Lung (tissue), 12 donors: Measurements from ENCODE around the gene ZNF219. TPM values are rescaled to one million over a fixed set of nuclear protein-coding genes. Genes with fewer than 3 reads are reported as not detected.

ENCODE experiments used
- ATAC-seq: fragments of 200-7000 bp; cut with Tn5 transposase; one replicate; pipeline ENCODE4 v1.9.1; 2020; ENCODE audit warnings: moderate number of reproducible peaks; ENCODE audit not compliant: insufficient read depth, low FRiP score
- DNase-seq, 3 donors: peaks; one replicate each; pipeline ENCODE4 v3.0.0-alpha.2; 2013 to 2017
- H3K27ac ChIP-seq, 2 donors: one replicate each; pipeline ENCODE4 v1.5.1; 2013; ENCODE audit warnings: mild to moderate bottlenecking in 2 of 2, moderate library complexity in 2 of 2, control low read depth in 1 of 2, inconsistent platforms in 1 of 2, low read depth in 1 of 2, low read length in 1 of 2
- H3K27me3 ChIP-seq, 3 donors: one replicate each; pipeline ENCODE4 v1.5.1; 2013; ENCODE audit warnings: low read length in 2 of 3; ENCODE audit not compliant: control insufficient read depth in 3 of 3, insufficient read depth in 3 of 3
- H3K36me3 ChIP-seq, 4 donors: one replicate each; pipeline ENCODE4 v1.5.1; 2013; ENCODE audit warnings: low read length in 4 of 4, mild to moderate bottlenecking in 1 of 4, moderate library complexity in 1 of 4; ENCODE audit not compliant: control insufficient read depth in 4 of 4, insufficient read depth in 4 of 4
- H3K4me1 ChIP-seq, 5 donors: one replicate each; pipeline ENCODE4 v1.5.1; 2013; ENCODE audit warnings: low read length in 5 of 5, mild to moderate bottlenecking in 2 of 5, moderate library complexity in 1 of 5; ENCODE audit not compliant: control insufficient read depth in 5 of 5, insufficient read depth in 5 of 5
- H3K4me3 ChIP-seq: one replicate; pipeline ENCODE4 v1.5.1; 2013; ENCODE audit warnings: mild to moderate bottlenecking, control low read depth, moderate library complexity
- H3K9ac ChIP-seq, 2 donors: one replicate each; pipeline ENCODE4 v1.5.1; 2013; ENCODE audit warnings: low read length in 2 of 2, control low read depth in 1 of 2; ENCODE audit not compliant: insufficient read depth in 1 of 2
- H3K9me3 ChIP-seq, 4 donors: one replicate each; pipeline ENCODE4 v1.5.1; 2013; ENCODE audit warnings: low read length in 3 of 4, mild to moderate bottlenecking in 1 of 4, moderate library complexity in 1 of 4; ENCODE audit not compliant: control insufficient read depth in 4 of 4, insufficient read depth in 3 of 4
- CTCF ChIP-seq: IDR thresholded peaks from 2 replicates; pipeline ENCODE4 v1.5.1; 2012; ENCODE audit warnings: mild to moderate bottlenecking; ENCODE audit errors: control extremely low read depth, extremely low read depth
- WGBS, 2 donors: extraction: QIAGEN DNeasy Blood & Tissue Kit; methylation state at CpG; one replicate each; pipeline ENCODE4 v1.1.7; 2013; 5-methylcytosine and 5-hydroxymethylcytosine counted together
- polyA plus RNA-seq, 2 donors: library from polyadenylated mRNA; stranded (reverse); fragments of 200-250 nt; gene quantifications; one replicate each; pipeline ENCODE4 v1.2.1, GENCODE V29; 2013
- total RNA-seq, 2 donors: library from RNA; depleted of rRNA in 1 of 2; stranded (reverse); fragments of >200 nt in 1 of 2; gene quantifications; one replicate each; pipeline ENCODE4 v1.2.1, GENCODE V29; 2014 to 2021
- donor health status: control.
- donor health status: control.
- donor health status: Bipolar disorder and iron deficiency.
- donor health status: healthy.
- donor health status: DM: yes; HTN: yes; CAD: no.

Gene ZNF219
- total and polyA plus RNA-seq, 4 donors: 8.0 to 48.5 (median 30.0) TPM

DNA sequence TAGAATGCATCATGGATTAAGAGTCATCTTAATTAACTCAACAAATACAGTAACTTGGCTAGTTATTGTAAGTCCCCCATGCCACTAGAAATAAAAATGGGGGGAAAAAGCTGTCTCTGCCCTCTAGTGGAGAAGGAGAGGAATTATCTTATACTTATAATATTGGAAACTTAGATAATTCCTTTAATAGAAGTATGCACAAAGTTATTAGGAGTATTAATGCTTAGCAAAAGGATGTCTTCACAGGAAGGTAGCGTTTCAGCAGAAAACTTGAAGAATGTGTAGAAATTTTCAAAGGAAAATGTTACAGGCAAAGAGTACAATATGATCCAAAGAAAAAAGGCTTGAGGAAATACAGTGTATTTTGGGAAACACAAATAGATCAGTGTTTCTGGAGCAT is 37.6 kb upstream of the ZNF219 start:
- 13 to 23% methylated on average over 1 of the region's 1 CpG for WGBS, 2 donors
- DNase-seq: peak in 2 of 3 donors; percentile 3 to 7

DNA sequence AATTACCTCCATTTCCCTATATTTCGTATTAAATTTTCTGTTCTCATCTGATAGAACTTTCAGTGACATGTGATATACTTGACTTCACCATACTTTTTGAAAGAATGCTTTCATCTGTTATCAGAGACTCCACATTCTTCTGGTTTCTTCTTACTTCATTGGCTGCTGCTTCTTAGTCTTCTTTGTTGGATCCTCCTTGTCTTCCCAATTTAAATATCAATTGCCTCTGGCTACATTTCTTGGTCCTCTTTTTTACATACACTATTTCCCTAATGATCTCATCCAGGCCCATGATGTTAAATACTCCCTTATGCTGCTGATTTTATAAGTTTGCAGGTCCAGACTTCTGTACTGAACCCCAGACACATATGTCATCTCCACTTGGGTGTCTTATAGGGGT is 35.4 kb upstream of the ZNF219 start:
- Histone ChIP-seq H3K27ac (no peak overlapping the region), H3K4me3 (no peak overlapping the region), H3K27me3 (no peaks in the 10 kb centered on the region), H3K9ac (no peak overlapping the region), H3K4me1 (no peaks in the 10 kb centered on the region), H3K36me3 (no peaks in the 10 kb centered on the region), H3K9me3 (no peaks in the 10 kb centered on the region)
- no peak for ATAC-seq
- 46 to 63% methylated on average over 1 of the region's 1 CpG for WGBS, 2 donors
- TF ChIP-seq CTCF: no peak
- no peak for DNase-seq

More for the DNA sequence above, 37.6 kb upstream of the ZNF219 start:
- H3K27ac ChIP-seq: no peak overlapping the region
- TF ChIP-seq CTCF: peak; percentile 25
- no peaks in the 10 kb centered on the region for H3K27me3 ChIP-seq
- no peak for ATAC-seq
- H3K4me1 ChIP-seq: no peaks in the 10 kb centered on the region
- H3K9ac ChIP-seq: no peak overlapping the region
- H3K9me3 ChIP-seq: no peaks in the 10 kb centered on the region
- no peaks in the 10 kb centered on the region for H3K36me3 ChIP-seq
- H3K4me3 ChIP-seq: no peak overlapping the region

DNA sequence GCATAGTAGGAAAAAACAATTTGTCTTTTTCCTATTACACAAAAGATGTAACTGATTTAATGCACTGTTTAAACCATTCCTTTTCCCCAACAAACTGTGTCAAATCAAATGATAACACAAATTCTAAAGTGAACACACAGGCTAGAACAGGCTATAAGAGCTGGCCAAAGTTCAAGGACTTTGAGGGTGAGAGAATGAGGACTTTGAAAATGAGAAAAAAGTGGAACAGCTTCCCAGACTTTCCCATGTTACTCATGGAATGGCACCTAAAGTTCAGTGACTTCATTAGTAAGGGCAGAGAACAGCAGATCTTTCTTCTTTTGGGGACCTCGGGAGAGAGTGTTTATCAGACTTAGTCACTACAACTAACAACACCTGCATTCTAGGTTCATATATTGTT is 25.0 kb upstream of the ZNF219 start:
- H3K4me1 ChIP-seq: no peaks in the 10 kb centered on the region
- H3K27ac ChIP-seq: no peak overlapping the region
- no peak overlapping the region for H3K9ac ChIP-seq
- no peak overlapping the region for H3K4me3 ChIP-seq
- DNase-seq (no peak), ATAC-seq (no peak)
- no peak for TF ChIP-seq CTCF
- peaks cover 0 to 2% (median 0%) of the 10 kb centered on the region in 4 donors for H3K9me3 ChIP-seq
- H3K36me3 ChIP-seq: no peaks in the 10 kb centered on the region
- no peaks in the 10 kb centered on the region for H3K27me3 ChIP-seq
- 74 to 94% methylated on average over 1 of the region's 1 CpG for WGBS, 2 donors

GRCh38 chr14:21121122-21121521 is 22.7 kb upstream of the ZNF219 start:
- no peak for DNase-seq
- 69 to 80% methylated on average over 1 of the region's 1 CpG for WGBS, 2 donors

More at GRCh38 chr14:21121122-21121521, 22.7 kb upstream of the ZNF219 start:
- no peak for TF ChIP-seq CTCF
- H3K27me3 ChIP-seq: no peaks in the 10 kb centered on the region
- no peak overlapping the region for H3K27ac ChIP-seq
- H3K9ac ChIP-seq: no peak overlapping the region
- H3K36me3 ChIP-seq: no peaks in the 10 kb centered on the region
- no peak for ATAC-seq
- no peaks in the 10 kb centered on the region for H3K4me1 ChIP-seq
- H3K9me3 ChIP-seq: peaks cover 0 to 2% (median 0%) of the 10 kb centered on the region in 4 donors
- no peak overlapping the region for H3K4me3 ChIP-seq
